ENCODE data around the gene STAT4.

Gene STAT4

DNA sequence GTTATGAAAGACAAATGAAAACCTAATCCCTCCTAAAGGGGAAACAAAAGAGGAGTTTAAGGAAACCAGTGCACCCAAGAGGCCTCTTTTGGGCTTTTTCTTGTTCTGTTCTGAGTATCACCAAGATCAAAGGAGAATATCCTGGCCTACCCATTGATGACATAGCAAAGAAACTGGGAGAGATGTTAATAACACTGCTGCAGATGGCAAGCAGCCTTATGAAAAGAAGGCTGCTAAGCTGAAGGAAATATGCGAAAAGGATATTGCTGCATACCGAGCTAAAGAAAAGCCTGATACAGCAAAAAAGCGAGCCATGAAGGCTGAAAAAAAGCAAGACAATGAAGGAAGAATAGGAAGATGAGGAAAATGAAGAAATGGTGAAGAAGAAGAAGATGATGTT is 23.6 kb upstream of the STAT4 start:
- no peak for DNase-seq (ENCODE audit: low read depth, low spot score)

DNA sequence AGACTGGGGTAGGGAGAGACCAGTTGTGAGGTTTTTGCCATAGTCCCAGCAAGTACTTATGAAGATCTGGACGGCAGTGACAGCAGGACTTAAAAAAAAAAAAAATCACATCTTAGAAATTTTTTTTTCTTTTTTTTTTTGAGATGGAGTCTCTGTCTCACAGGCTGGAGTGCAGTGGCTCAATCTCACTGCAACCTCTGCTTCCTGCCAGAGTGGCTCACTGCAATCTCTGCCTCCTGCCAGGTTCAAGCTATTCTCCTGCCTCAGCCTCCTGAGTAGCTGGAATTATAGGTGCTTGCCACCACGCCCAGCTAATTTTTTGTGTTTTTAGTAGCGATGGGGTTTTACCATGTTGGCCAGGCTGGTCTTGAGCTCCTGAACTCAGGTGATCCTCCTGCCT is 22.4 kb upstream of the STAT4 start:
- no peak for DNase-seq (ENCODE audit: low read depth, low spot score)

DNA sequence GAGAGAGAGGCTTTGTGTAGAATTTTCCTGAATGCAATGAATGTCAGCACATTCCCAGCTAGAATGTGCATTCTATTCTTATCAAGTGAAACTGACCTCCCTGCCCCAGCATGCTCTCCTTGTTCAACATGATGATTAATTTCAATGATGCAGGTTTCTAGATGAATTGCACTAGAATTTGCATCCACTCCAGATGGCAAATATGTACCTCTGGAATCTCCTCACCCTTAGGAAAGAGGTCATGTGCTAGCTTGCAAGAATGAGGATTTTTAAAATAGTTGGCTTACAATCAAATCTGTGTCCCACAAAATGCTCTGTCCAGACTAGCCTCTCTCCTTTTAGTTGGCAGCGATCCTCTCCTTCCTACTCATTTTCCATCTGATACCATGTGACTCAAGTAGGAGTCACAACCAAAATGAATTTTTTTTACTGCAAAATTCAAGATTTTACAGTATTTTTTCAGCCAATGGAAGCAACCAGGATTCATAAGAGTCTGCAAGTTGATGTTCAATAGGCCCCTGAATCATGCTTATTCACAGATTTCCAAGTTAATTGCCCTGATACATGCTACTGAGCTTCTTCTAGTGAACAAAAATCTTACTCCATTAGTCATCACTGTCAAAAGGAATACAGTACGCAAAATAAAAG is 21.0 kb upstream of the STAT4 start:
- DNase-seq (ENCODE audit: low read depth, low spot score) = peak; percentile 17

DNA sequence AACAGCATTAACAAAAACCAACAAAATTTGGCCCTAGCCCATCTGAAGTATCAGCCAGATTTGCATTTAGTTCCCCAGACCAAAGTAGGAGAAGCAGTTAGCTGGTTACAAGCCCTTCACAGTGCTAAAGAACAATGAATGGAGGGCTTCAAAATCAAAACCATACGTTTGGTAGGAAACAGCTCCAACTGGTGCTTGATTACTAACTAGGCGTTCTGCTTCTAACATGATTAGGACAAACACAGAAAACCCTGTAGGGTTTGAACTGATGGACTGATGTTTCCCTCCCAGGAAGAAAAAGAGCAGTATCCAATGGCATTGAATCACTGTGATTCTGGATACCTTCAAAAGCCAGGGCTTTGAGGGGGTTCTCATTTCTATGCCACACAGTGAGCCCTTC is 20.5 kb upstream of the STAT4 start:
- DNase-seq (ENCODE audit: low read depth, low spot score) = no peak

DNA sequence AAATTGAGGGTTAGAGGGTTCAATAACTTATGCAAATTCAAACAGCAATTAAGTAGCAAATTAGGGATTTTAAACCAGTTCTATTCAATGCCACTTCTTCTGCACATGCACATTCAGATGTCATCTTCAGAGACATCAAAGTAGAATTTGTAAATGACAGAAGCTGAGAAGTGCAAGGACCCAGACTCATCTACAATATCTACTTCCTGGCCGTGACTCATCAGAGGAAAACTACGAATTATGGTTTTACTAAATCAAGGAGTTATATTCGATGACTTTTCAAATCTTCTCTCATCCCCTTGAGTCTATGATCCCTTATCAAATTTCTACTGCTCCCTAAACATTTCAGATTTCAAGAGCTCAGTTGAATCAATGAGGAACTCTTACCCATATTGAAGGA is 20.0 kb upstream of the STAT4 start:
- DNase-seq (ENCODE audit: low read depth, low spot score) = no peak

GRCh38 chr2:191170301-191170636 is 19.5 kb upstream of the STAT4 start:
- DNase-seq (ENCODE audit: low read depth, low spot score) = no peak

DNA sequence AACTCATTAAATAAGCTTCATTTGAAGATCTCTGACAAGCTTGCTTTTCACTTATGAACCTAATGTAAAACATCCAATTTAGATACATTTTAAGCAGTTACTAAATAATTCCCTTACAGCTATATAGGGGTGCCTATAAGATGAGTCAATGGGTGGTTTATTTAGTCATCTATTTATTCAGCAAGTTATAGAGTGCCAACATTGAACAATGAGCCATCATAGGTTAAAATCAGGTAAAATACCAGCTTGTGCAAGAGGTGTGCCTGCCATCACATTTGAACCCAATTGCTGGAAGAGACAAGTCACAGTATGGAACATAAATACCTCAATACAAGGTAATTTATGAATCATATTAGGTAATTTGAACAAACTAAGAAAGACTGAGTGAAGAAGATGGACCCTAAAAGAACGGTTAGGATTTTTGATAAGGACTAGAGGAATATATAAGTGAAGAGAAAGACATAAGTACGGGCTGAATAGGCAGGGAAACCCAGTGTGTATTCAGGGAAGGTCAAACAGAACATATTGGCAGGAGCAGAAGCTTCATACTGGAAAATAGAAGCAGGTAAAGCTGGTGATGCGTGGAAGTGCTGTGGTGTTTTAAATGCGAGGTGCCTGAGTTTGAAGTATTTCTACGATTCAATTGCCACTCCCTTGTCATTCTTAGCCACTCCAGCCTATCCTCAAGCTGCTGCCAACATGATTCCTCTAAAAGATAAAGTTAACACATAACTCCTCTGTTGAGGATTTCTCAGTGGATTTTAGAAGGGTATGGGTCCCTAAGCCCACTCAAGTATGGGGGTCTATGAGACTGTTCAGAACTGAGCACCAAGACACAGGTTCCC is 18.9 kb upstream of the STAT4 start:
- DNase-seq (ENCODE audit: low read depth, low spot score) = no peak

- DNase-seq (ENCODE audit: low read depth, low spot score) = peak; percentile 41
These were observed 17.0 kb upstream of the STAT4 start for GRCh38 chr2:191167766-191168165.

DNA sequence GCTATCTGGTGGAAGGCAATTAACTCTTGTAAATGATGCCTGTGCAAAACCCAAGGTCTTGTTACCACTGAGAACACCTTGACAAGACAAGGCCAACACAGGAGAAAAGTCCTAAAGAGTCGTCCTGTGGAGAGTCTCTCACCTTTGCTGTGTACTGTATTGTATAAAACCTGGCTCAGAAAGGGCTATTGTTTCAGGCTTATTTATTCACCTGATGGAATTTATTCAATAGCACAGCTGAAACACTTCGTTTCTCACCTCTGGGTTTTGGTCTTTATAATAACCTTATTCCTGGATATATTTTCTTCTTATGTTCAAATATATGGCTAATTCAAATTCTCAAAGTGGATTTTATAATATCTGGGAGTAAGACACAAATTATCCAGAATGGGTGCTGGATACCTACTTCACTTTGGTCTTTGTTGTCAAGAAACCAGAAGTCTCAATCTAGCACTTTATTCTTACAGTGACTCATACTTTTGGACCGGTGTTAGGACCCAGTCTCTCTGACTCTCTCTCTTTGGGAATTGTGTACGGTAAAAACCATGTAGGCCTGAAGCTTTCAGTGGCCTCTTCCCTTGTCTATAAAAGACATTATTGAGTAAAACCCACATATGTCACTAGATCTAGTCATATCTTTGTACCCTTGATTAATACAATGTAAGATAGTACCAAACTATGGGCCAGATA is 16.1 kb upstream of the STAT4 start:
- no peak for DNase-seq (ENCODE audit: low read depth, low spot score)

DNA sequence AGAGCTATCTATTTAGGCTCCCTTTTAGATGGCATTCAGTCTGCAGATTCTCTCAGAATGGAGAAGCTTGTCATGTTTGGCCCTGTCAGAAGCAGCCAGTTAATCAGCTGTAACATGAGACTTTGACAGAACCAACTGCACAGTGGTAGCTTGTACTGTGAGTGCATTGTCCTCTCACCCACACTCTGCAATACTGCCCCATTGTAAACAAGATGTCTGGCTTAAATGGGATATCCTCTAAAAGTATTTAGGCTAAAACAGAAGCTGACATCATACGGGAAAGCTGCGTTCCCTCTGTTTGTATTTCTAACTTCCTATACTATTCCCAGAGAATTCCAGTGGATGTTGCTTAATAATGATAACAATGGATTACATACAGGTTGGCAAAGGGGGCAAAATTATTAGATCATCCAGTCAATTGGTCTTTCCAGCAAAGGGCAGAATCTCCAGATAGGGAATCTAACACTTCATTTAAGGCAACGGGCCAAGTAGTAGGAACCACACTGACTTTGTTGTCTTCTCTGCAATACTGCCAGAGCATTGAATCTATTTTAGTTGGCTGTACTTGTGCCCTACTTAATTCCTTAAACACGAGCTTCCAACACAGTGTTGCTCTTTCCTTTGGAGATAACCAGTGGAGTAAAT is 15.4 kb upstream of the STAT4 start:
- DNase-seq (ENCODE audit: low read depth, low spot score) = peak; percentile 59

- DNase-seq (ENCODE audit: low read depth, low spot score) = peak; percentile 31
These were observed 14.4 kb upstream of the STAT4 start for GRCh38 chr2:191165176-191165643.

DNA sequence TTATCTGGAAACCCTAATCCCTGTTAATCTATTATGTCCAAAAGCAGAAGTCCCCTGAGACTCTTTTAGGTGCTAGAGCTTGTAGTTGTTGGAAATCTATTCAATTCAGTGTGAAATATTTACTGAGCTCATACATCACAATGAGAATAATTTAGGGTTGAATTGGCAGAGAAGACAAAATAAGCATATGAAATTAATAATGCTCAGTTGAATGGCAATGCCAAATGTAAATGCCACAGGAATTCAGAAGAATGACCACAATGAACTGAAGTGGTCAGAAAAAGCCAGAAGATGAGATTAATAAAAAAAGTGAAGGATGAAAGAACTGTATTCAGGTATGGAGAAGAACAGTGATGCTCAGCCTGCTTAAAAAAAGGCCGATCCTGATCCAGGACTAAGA is 8.0 kb upstream of the STAT4 start:
- no peak for DNase-seq (ENCODE audit: low read depth, low spot score)

GRCh38 chr2:191158193-191158592 is 7.4 kb upstream of the STAT4 start:
- DNase-seq (ENCODE audit: low read depth, low spot score) = no peak

- no peak for DNase-seq (ENCODE audit: low read depth, low spot score)
These were observed 4.8 kb upstream of the STAT4 start for GRCh38 chr2:191155608-191156071.

DNA sequence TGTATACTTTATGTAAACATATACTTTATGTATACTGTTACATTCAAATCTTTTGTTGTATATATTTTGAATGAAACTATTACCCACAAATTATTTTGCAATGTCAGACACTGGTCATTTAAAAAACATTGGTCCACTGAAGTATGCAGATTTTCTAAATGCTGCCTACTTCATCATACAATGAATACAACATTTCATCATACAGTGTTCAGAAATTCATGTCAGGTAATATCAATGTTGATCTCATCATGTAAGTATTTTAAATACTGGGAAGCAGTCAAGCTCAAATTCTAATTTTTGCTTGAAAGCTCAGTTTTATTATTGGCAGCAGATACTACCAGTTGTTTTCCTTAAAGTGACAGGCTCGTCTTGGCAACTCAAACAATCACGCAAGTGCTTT is 2.9 kb upstream of the STAT4 start:
- DNase-seq (ENCODE audit: low read depth, low spot score) = no peak

GRCh38 chr2:191152482-191153240 is 1.9 kb upstream of the STAT4 start:
- DNase-seq (ENCODE audit: low read depth, low spot score) = no peak

DNA sequence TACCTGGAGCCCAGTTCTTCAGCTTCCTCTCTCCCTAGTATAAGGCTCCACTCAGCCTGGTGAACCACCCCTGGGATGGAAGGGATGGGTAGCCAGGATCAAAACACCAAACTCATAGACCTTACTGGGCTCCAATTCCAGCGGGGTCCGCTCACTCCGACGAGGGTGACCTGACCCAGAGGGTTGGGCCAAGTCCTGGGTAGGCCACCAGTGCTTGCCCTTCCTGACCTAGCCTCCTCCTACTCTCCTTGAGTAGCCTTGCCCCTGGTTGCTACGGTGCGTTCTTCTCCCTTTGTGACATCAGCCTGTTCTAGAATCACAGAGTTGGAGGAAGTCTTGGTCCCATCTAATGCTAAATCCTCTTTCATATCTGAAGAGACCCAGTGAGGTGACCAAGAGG is 537 bp upstream of the STAT4 start:
- no peak for DNase-seq (ENCODE audit: low read depth, low spot score)

DNA sequence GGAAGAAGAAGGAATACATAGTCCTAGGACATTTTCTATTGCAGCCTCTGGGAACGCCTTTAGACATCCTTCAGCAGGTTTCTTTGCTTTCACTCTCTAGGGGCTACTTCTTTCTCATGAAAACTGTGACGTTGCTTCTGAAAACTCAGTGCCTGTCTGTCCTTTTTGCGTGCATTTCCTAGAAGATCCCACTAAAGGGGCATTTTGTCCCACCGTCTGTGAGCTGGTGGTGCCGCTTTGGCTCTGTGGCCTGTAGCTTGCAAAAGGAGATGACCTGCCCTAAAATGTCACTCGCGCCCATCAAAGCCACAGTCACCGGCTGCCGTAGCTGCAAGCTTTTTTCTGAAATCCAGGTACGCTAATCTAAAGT is 579 bp downstream of the STAT4 start:
- DNase-seq (ENCODE audit: low read depth, low spot score) = no peak

DNA sequence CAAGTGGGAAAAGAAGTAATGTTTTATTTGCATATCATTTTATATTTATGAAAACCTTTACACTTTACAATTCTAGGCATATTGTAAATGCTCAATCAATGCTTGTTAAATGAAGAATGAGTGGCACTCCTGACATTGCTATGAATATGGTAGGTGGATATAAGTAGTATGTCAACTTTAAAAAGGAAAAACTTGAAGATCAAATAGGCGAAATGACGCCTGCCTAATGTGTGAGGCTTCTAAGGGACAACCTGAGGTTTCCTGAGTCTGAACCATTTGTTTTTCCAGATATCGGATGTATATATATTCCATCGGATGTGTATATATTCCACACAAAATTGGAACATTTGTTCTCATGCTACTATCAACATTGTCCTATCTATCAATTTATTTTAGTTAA is 1.4 kb downstream of the STAT4 start:
- no peak for DNase-seq (ENCODE audit: low read depth, low spot score)

DNA sequence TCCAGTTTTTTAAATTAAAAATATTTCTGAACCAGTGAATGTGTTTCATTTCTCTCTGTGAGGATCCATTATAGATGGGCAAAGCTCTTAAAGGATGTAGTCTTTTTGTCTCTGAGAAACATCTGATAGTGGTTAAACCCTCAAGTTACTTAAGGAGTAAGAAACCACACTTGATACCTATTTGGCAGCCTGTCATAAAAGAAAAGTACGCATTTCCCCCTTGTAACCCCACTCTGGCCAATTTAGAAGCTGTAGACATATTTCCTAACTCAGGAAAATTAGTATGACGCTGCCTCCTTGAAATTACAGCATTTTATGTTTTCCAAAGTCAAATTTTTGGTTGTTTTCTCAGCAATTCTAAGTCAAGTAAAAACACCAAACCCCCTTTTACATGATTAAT is 2.0 kb downstream of the STAT4 start:
- no peak for DNase-seq (ENCODE audit: low read depth, low spot score)

- no peak for DNase-seq (ENCODE audit: low read depth, low spot score)
These were observed 2.5 kb downstream of the STAT4 start for GRCh38 chr2:191148281-191148680.

Measured in smooth muscle cell of the brain vasculature (primary cell).